Panc1 (cell line): ENCODE data around the gene DEPP1.

Source experiments
- TCF7L2 ChIP-seq: IDR thresholded peaks from 2 replicates; pipeline ENCODE4 v1.6.1; 2011; ENCODE audit warnings: mild to moderate bottlenecking, low read depth, low read length, inconsistent platforms
- TF ChIP-seq, protein P1 (sequence below): fragments of 450-650 bp; IDR thresholded peaks from 2 replicates; pipeline ENCODE4 v1.5.1; 2017; ENCODE audit warnings: mild to moderate bottlenecking

DNA sequence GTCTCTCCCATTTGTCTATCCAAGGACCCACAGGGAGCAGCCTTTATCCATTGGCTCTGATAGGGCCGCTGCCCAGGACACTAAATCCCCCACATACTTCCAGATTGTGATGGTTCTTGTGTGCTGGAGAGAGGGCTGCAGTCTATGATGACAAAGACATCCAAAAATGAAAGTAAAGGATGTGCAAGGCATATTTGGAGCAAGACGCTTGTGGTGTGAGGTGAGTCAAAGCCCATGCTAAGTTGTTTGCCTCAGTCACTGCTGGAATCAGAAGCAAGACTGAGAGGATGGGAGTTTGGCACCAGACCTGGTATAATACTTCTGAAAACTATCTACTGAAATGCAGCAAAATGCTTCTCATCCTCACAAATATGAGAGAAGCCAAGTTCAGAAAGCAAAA lies 44.8 kb upstream of the DEPP1 start:
- TF ChIP-seq, protein P1, sequence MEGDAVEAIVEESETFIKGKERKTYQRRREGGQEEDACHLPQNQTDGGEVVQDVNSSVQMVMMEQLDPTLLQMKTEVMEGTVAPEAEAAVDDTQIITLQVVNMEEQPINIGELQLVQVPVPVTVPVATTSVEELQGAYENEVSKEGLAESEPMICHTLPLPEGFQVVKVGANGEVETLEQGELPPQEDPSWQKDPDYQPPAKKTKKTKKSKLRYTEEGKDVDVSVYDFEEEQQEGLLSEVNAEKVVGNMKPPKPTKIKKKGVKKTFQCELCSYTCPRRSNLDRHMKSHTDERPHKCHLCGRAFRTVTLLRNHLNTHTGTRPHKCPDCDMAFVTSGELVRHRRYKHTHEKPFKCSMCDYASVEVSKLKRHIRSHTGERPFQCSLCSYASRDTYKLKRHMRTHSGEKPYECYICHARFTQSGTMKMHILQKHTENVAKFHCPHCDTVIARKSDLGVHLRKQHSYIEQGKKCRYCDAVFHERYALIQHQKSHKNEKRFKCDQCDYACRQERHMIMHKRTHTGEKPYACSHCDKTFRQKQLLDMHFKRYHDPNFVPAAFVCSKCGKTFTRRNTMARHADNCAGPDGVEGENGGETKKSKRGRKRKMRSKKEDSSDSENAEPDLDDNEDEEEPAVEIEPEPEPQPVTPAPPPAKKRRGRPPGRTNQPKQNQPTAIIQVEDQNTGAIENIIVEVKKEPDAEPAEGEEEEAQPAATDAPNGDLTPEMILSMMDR: no peak
- no peak for TF ChIP-seq TCF7L2
